Esophagus squamous epithelium (tissue), 5 donors: ENCODE measurements around the gene SLC7A5. TPM values are rescaled to one million over a fixed set of nuclear protein-coding genes. Genes with fewer than 3 reads are reported as not detected.
"Not testable (repeated sequence)": the region's sequence is repeated elsewhere in the genome, so short reads cannot be mapped to it uniquely, and the experiment has no call there.

Experiments
- DNase-seq: peaks from one replicate; lab custom pipeline; 2025; lab: John Stamatoyannopoulos, UW
- H3K27ac ChIP-seq, 4 donors: fragments of 200-600 bp; sonication (generic); one replicate each; pipeline ENCODE4 v1.5.1; 2016 to 2019; ENCODE audit warnings: mild to moderate bottlenecking in 1 of 4
- H3K27me3 ChIP-seq, 4 donors: fragments of 200-600 bp; sonication (generic); 1 replicate in 3 of 4; 2 replicates in 1 of 4; pipeline versions ENCODE4 v1.5.1 to v1.6.0; 2017 to 2021; ENCODE audit warnings: antibody characterized with exemption in 1 of 4
- H3K36me3 ChIP-seq, 3 donors: fragments of 200-600 bp; sonication (generic); one replicate each; pipeline ENCODE4 v1.5.1; 2016 to 2019
- H3K4me1 ChIP-seq, 3 donors: fragments of 200-600 bp; sonication (generic); one replicate each; pipeline ENCODE4 v1.5.1; 2017 to 2019
- H3K4me3 ChIP-seq, 4 donors: fragments of 200-600 bp; sonication (generic); 1 replicate in 3 of 4; 2 replicates in 1 of 4; pipeline ENCODE4 v1.5.1; 2016 to 2019; ENCODE audit warnings: mild to moderate bottlenecking in 2 of 4, moderate library complexity in 1 of 4
- H3K9me3 ChIP-seq, 3 donors: fragments of 200-600 bp; sonication (generic); one replicate each; pipeline ENCODE4 v1.5.1; 2016 to 2019
- POLR2A ChIP-seq, 4 donors: fragments of 450-650 bp; IDR thresholded peaks; one replicate each; pipeline ENCODE4 v1.6.1; 2017; ENCODE audit warnings: antibody characterized with exemption in 4 of 4, mild to moderate bottlenecking in 4 of 4, moderate library complexity in 3 of 4
- WGBS, 2 donors: methylation state at CpG; one replicate each; pipeline ENCODE4 v1.1.5; 2018; 5-methylcytosine and 5-hydroxymethylcytosine counted together
- intact Hi-C: fragments of 100-400 bp; cut with DNase I; formaldehyde crosslinking; loops from one replicate; pipeline ENCODE4 v1.15.0; 2022
- total RNA-seq, 4 donors: library from RNA; depleted of rRNA; stranded (reverse); fragments of >200 nt; gene quantifications; one replicate each; pipeline ENCODE4 v1.1.0, GENCODE V29; 2016
- TF ChIP-seq, protein P1 (sequence below), 6 experiments: fragments of 450-650 bp in 4 of 6; fragments of 200-600 bp in 2 of 6; sonication (generic) in 2 of 6; IDR thresholded peaks; one replicate each; pipeline ENCODE4 v1.5.1; 2016 to 2019; ENCODE audit warnings: antibody characterized with exemption in 6 of 6, mild to moderate bottlenecking in 4 of 6, moderate library complexity in 4 of 6
- donor health status: DM: yes; HTN: yes; CAD: no.

The SLC7A5 gene
- total RNA-seq, 4 donors from 2014 or later, result 75.3 to 179 (median 145) TPM

DNA sequence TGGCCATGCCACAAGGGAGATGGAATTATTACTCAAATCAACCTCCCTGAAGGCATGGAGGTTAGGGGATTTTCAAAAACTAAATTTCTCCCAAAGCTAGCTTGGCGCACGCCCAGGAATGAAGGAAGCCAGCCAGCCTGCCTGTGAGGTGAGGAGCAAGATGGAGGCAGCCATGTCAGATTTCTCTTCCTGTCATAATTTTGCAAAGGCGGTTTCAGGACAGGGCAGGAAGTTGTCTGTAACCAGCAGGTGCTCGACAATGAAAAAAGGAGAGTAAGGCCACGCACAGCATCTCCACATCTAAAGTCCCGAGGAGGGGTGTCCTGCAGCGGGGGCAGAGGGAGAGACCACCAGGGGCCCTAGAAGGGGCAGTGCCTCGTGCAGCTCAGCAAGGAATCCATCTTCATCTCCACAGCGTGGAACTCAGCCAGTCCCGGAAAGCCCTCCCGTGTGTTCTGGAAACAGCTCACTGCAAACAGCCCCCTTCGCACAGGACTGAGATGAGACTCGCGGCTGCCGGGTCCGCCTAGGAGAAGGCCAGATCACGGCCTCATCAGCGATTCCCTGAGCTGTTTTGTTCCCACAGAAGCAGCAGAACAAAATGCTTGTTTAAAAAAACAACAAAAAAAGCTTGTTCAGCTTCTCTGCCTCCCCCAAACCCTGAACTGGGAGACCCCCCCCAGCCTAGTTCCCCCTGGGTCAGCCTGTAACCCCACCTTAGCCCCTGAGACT, 47.8 kb downstream of the SLC7A5 start:
- DNase-seq, result no peak
- no peaks in the 10 kb centered on the region for H3K36me3 ChIP-seq
- 67% methylated on average over 10 to 17 of the region's 18 CpGs for WGBS, 2 donors
- H3K4me3 ChIP-seq, result no peak overlapping the region
- H3K27me3 ChIP-seq, result peaks cover 0 to 50% (median 0%) of the 10 kb centered on the region in 4 donors
- H3K4me1 ChIP-seq, result peaks cover 7 to 47% (median 27%) of the 10 kb centered on the region in 3 donors
- TF ChIP-seq, protein P1, sequence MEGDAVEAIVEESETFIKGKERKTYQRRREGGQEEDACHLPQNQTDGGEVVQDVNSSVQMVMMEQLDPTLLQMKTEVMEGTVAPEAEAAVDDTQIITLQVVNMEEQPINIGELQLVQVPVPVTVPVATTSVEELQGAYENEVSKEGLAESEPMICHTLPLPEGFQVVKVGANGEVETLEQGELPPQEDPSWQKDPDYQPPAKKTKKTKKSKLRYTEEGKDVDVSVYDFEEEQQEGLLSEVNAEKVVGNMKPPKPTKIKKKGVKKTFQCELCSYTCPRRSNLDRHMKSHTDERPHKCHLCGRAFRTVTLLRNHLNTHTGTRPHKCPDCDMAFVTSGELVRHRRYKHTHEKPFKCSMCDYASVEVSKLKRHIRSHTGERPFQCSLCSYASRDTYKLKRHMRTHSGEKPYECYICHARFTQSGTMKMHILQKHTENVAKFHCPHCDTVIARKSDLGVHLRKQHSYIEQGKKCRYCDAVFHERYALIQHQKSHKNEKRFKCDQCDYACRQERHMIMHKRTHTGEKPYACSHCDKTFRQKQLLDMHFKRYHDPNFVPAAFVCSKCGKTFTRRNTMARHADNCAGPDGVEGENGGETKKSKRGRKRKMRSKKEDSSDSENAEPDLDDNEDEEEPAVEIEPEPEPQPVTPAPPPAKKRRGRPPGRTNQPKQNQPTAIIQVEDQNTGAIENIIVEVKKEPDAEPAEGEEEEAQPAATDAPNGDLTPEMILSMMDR (IDR thresholded peaks at IDR 0.05), result no peak
- no peak for TF ChIP-seq POLR2A (IDR thresholded peaks at IDR 0.05)
- intact Hi-C loops, result no loop called here
- H3K27ac ChIP-seq, result peak overlapping the region; percentile 70 to 85 (median 77)
- peaks cover 0 to 25% (median 24%) of the 10 kb centered on the region in 3 donors for H3K9me3 ChIP-seq

DNA sequence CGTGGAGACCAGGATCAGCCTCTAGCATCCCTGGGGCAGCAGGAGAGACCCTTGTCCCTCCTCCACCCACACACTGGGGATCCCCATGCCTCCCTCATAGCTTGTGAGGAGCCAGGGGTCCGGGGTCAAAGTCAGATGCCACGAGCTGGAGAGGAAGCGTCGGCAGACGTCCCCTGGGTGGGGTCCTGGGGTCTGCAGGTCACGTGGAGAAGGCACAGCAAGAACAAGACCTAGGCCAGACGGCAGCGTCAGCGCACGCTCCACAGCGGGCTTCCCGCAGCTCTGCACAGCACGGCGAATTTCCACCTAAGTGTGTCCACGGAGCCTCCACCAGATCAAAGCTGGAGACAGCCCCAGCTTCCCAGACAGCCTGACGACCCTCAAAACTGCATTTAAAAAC, 49.3 kb downstream of the SLC7A5 start:
- H3K9me3 ChIP-seq, result peaks cover 0 to 30% (median 28%) of the 10 kb centered on the region in 3 donors
- peaks cover 0 to 42% (median 0%) of the 10 kb centered on the region in 4 donors for H3K27me3 ChIP-seq
- no peaks in the 10 kb centered on the region for H3K36me3 ChIP-seq
- TF ChIP-seq, protein P1 (IDR thresholded peaks at IDR 0.05), result no peak
- TF ChIP-seq POLR2A (IDR thresholded peaks at IDR 0.05), result no peak
- WGBS, 2 donors, result 92 to 93% methylated on average over 3 to 14 of the region's 17 CpGs
- no peak overlapping the region for H3K4me3 ChIP-seq
- peaks cover 7 to 38% (median 27%) of the 10 kb centered on the region in 3 donors for H3K4me1 ChIP-seq
- H3K27ac ChIP-seq, result no peak overlapping the region
- DNase-seq, result no peak
- intact Hi-C loops, result no loop called here

DNA sequence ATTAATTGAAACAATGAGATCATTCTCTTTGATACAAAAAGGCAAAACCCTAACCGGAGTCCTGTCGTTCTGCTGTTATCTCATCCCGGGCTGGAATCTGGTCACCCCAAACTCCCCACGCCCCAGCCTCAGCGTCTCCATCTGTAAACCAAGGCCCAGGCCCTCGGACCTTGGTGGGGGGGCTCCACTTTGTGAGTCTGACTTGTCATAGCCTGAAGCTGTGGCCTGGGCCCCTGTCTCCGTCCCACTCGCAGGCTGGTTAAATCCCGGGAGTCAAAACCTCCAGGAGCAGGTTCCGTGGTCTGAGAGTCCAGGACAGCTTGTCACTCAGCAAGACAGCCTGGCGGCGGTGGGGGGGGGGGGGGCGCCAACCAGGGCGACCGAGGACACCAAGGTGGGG, 50.0 kb downstream of the SLC7A5 start:
- Histone ChIP-seq H3K27me3 (peaks cover 0 to 35% (median 0%) of the 10 kb centered on the region in 4 donors), H3K9me3 (peaks cover 0 to 30% (median 28%) of the 10 kb centered on the region in 3 donors), H3K36me3 (no peaks in the 10 kb centered on the region), H3K4me3 (no peak overlapping the region), H3K4me1 (peaks cover 7 to 31% (median 24%) of the 10 kb centered on the region in 3 donors), H3K27ac (no peak overlapping the region)
- WGBS, 2 donors, result 93 to 95% methylated on average over 2 to 5 of the region's 15 CpGs
- TF ChIP-seq, protein P1 (IDR thresholded peaks at IDR 0.05), result no peak
- no peak for TF ChIP-seq POLR2A (IDR thresholded peaks at IDR 0.05)
- intact Hi-C loops, result no loop called here
- no peak for DNase-seq

DNA sequence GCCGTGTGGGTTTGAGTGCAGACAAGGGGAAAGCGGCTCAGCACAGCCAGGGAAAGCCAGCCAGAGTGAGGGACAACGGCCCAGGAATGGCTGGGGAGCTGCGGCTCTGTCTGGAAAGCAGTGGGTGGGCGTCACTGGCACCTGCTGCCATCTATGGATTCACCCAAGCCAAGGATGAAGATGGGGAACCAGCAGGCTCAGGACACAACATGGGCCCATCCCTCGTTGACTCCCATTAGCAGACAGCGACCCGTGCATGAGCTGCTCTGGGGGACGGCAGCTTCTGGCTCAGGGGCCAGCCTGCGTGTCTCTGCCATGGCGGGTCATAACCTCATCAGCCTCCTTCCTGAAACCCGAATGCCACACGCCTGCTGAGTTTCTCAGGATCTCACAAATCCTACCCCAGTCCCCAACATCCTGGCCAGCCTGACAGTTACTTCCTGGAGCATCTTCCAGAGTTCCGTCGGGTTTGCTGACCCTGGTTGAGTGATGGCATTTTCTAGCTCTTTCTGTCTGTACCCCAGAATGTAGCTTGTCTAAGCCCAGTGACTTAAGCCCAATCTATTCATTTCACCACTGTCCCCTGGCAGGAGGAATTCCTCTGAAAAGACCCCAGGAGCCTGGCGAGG, 50.7 kb downstream of the SLC7A5 start:
- intact Hi-C loops, result no loop called here
- no peak for DNase-seq
- Histone ChIP-seq H3K9me3 (peaks cover 0 to 30% (median 28%) of the 10 kb centered on the region in 3 donors), H3K4me3 (no peak overlapping the region), H3K27me3 (peaks cover 0 to 30% (median 0%) of the 10 kb centered on the region in 4 donors), H3K36me3 (no peaks in the 10 kb centered on the region), H3K4me1 (peaks cover 7 to 25% (median 17%) of the 10 kb centered on the region in 3 donors), H3K27ac (no peak overlapping the region)
- no peak for TF ChIP-seq POLR2A (IDR thresholded peaks at IDR 0.05)
- TF ChIP-seq, protein P1 (IDR thresholded peaks at IDR 0.05), result no peak
- 90 to 93% methylated on average over 10 to 16 of the region's 16 CpGs for WGBS, 2 donors

DNA sequence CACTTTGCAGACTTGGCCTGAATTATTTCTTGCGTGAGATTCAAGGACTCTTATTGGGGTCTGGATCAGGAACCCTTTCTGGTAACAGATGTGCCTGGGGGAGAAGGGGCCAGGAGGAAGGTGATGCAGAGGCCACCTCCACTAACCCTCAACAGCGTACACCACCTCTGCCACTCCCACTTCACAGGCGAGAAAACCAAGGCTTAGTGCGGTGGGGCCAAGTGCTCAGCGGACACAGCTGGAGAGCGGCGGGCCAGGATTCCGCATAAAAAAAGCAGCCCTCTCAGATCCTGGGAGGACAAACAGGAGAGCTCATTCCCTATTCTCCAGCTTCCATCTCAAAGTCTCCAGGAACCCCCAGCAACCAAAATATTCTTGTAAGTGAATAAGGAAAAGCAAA, 51.4 kb downstream of the SLC7A5 start:
- Histone ChIP-seq H3K9me3 (peaks cover 0 to 30% (median 28%) of the 10 kb centered on the region in 3 donors), H3K36me3 (no peaks in the 10 kb centered on the region), H3K4me3 (no peak overlapping the region), H3K27me3 (peaks cover 0 to 28% (median 0%) of the 10 kb centered on the region in 4 donors), H3K4me1 (peaks cover 4 to 17% (median 16%) of the 10 kb centered on the region in 3 donors), H3K27ac (no peak overlapping the region)
- TF ChIP-seq, protein P1 (IDR thresholded peaks at IDR 0.05), result no peak
- TF ChIP-seq POLR2A (IDR thresholded peaks at IDR 0.05), result no peak
- whole genome bisulfite sequencing, 2 donors, result 99 to 100% methylated on average over 6 to 8 of the region's 8 CpGs
- intact Hi-C loops, result no loop called here
- DNase-seq, result no peak

DNA sequence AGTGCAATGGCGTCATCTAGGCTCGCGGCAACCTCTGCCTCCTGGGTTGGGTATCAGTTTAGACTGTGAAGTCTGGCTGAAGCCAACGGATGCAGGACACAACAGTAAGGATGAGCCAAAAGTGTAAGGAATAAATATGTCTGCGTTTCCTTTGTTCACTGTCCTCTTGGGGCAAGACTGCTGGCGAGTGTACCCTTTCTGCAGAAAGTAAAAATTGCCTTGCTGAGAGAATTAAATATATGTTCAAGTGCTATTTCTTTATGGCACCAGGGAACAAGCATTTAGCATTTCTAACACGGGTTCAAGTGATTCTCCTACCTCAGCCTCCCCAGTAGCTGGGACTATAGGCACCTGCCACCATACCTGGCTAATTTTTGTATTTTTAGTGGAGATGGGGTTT, 51.9 kb downstream of the SLC7A5 start:
- H3K4me3 ChIP-seq, intact Hi-C loops, DNase-seq, H3K36me3 ChIP-seq, H3K27ac ChIP-seq: not testable (repeated sequence)
- Histone ChIP-seq H3K27me3 (peaks cover 0 to 28% (median 0%) of the 10 kb centered on the region in 4 donors), H3K9me3 (peaks cover 0 to 30% (median 28%) of the 10 kb centered on the region in 3 donors), H3K4me1 (peaks cover 4 to 12% (median 10%) of the 10 kb centered on the region in 3 donors)
- WGBS, 2 donors, result 93% methylated on average over 7 of the region's 7 CpGs
